Measurements from ENCODE around the gene INPP4B. TPM values are rescaled to one million over a fixed set of nuclear protein-coding genes. Genes with fewer than 3 reads are reported as not detected.
A peak's percentile ranks its signal among the peaks of the same experiment; 100 is the strongest.

The INPP4B gene
- polyA plus RNA-seq, 12 donors, result 17.7 to 45.1 (median 36.1) TPM; not detected in 1

DNA sequence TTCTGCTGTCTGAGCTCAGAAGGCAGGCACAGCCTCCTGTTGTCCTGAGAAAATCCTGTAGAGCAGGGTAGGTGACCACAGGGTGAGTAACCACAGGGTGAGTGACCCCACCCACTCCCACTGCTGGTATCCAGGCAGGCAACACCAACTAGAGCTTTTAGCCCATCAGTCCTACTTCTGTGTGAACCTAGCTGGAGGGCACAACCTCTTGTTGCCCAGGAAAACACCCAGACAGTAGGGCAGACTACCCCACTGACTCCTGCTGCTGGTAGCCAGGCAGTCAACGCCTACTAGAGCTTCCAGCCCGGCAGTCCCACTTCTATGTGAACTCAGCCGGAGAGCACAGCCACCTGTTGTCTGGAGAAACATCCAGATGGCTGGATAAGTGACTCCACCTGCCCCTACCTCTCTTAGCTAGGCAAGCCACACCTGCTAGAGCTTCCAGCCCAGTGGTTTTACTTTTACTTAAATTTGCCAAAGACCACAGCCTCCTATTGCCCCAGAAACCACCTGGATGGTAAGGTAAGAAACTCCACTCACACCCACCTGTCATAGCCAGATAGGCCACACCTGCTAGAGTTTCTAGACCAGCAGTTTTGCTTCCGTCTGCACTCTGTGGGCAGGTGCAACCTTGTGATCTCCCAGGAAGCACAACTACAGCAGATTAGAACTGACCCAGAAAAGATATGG, 371.6 kb downstream of the INPP4B start:
- no peak for DNase-seq

DNA sequence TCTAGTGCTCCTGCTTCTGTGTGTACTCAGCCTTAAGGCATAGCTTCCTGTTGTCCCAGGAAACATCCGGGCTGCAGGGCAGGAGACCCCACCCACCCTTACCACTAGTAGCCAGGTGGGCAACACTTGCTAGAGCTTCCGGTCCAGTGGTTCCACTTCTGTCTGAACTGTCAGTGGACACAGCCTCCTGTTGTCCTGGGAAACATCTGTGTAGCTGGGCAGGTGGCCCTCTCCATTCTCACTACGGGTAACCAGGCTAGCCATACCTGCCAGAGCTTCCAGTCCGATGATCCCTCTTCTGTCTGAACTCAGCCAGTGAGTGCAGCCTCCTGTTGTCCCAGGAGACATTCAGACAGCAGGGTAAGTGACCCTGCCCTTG, 372.2 kb downstream of the INPP4B start:
- DNase-seq, result no peak

DNA sequence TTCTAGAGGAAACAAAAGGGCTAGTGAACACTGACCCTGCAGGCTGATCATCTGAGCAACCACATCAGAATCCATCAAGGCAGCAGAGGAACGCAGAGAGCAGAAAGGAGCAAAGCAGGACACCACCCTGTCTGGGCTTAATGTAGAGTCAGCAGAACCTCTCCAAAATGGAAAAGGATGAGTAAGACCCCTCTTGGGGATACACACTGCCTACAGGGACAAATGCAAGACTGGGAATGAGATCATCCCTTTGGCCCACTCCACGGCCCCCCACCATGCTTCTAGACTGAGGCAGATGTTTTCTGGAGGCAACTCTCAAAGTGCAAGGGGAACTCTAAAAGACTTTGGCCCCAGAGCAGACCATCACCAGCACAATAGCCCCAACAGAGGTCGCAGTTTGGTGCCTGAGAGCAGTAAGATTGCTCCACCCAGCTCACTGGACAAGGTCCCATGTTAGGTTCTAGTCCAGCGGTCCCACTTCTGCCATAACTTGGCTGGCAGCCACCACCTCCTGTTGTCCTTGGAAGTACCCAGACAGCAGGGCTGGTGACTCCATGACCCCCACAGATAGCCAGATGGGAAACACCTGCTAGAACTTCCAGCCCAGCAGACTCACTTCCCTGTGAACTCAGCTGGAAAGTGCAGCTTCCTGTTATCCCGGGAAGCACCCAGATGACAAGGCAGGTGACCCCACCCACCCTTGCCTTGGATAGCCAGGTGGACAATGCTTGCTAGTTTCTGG, 372.7 kb downstream of the INPP4B start:
- no peak for DNase-seq

GRCh38 chr4:142467088-142467487, 379.0 kb downstream of the INPP4B start:
- no peak for DNase-seq

DNA sequence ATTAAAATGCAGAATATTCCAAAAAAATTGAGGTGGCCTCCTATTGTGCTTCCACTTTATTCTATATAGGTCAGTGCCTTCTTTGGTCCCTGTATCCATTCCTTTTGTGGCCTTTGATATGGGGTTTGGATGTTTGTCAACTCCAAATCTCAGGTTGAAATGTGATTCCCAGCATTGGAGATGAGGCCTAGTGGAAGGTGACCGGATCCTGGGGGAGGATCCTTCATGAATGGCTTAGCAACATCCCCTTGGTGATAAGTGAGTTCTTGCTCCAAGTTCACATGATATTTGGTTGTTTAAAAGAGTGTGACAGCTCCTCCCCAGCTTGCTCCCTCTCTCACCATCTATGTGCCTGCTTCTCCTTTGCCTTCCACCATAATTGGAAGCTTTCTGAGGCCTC, 380.6 kb downstream of the INPP4B start:
- no peak for DNase-seq

GRCh38 chr4:142463206-142463605, 382.9 kb downstream of the INPP4B start:
- no peak for DNase-seq

- no peak for DNase-seq
Observed at GRCh38 chr4:142452161-142452855, 393.8 kb downstream of the INPP4B start.

DNA sequence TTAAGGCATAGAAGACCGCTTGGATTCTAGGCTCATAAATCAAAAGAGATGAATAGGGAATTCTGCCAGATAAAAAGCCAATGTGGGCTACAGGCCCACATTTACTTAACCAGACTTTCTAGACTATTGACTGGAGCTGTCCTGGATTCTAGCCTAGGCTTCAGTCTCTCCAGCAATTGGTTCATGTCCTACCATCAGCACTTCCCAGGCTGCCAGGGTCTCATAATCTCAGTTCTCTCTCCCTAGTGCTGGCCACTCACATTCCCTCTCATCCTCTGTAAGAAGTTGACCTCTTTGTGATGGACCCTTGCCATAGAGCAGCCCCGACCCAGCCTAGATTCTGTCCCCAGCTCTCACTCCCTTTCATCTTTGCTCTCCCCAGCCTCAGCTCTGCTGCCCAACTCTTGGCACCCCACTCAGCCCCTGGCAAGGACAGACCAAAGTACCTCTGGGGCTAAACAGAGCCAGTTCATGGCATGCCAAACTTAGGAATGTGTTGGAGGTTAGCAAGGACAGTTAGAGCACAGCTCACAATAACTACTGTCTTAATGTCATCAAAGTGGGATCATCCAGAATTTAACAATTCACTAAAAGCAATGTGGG, 396.2 kb downstream of the INPP4B start:
- DNase-seq, result no peak

GRCh38 chr4:142447009-142447408, 399.1 kb downstream of the INPP4B start:
- DNase-seq, result no peak

GRCh38 chr4:142443469-142443868, 402.6 kb downstream of the INPP4B start:
- DNase-seq, result no peak

GRCh38 chr4:142440093-142440492, 406.0 kb downstream of the INPP4B start:
- no peak for DNase-seq

GRCh38 chr4:142435599-142436235, 410.4 kb downstream of the INPP4B start:
- DNase-seq, result peak; percentile 13

- DNase-seq, result no peak
Observed at GRCh38 chr4:142434519-142435224, 411.4 kb downstream of the INPP4B start.

DNA sequence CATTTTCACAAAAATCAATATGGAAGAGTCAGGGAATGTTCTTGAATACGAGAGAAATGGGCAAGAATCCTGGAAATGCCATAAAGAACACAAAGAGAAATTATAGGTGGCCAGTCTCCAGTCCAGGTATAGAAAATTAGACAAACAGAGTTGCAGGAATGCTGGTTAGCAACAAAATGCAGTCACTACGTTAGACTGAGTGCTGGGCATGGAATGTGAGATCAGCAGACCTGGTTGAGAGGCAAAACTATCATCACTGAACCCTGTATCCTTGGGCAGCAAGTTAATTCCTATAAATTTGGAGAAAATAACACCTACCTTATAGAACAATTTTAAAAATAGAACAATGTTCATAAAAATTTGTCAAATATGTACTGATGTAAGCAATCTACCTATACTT, 417.4 kb downstream of the INPP4B start:
- DNase-seq, result no peak

DNA sequence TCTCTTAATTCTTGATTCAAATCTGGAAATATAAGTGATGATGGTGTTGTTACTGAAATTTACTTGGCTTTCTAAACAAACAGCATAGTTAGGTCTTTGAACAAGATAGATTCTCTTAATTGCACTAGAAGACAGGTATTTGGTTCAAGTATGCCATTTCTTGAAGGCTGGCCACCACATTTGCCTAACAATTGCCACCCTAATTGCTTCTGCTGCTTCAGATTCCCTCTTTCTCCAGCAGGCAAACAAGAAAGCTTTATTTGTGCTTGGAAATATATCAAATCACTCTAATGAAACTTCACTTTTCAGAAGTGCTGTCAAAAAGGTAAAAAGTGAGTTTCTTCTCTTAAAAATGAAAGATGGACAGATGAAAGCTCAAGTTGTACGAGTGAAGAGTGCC, 418.6 kb downstream of the INPP4B start:
- no peak for DNase-seq

GRCh38 chr4:142423861-142424260, 422.2 kb downstream of the INPP4B start:
- no peak for DNase-seq

DNA sequence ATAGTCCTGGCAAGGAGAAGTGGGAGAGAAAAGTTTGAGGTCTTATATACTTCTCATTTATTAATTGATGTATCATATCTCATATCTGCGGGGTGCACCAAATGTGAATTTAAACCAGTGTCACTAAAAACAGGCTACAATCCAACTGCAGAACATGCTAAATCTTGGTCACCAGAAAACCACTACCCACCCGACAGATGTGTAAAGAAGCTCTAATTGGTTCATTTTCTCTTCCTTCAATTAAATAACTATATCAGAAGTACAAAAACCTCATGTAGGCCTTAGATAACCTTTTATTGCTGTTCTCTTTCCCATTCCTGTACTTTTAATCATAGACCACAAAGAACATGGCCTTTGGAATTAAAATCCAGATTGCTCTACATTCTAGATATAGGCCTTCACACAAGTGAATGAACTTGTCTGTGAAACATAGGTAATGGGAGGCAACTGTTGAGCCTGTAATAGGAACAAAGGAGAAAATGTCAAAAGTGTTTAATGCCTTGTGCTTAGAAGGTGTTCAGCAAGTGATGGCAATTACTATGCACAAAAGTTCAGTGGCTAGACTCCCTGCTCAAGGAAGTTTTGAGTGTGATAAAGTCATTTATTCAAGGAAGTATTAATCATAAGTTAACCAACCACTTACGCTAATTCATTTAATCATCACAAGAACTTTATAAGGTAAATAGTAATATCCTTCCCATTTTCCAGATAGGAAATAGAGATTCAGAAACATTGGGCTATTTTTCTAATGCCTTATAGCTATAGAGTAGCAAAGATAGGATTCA, 425.6 kb downstream of the INPP4B start:
- DNase-seq, result no peak

DNA sequence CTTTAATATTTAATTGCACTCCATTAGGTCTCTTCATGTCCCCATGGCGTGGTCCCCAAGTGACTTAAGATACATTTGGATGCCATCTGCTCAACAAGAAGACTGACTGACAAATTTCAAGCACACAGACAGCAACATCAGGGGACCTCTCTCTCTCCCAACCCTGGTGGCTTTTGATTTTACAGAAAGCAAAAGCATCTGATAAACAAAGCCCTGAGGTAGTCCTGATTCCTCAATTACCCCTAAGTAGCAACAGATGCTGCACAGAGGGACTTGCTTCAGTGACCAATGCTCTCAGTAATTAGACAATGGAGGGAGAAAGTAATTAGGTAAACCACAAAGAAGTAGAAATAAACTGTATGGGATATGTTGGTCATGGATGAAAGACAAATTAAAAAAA, 426.4 kb downstream of the INPP4B start:
- no peak for DNase-seq

- DNase-seq, result no peak
Observed at GRCh38 chr4:142418697-142419096, 427.4 kb downstream of the INPP4B start.

DNA sequence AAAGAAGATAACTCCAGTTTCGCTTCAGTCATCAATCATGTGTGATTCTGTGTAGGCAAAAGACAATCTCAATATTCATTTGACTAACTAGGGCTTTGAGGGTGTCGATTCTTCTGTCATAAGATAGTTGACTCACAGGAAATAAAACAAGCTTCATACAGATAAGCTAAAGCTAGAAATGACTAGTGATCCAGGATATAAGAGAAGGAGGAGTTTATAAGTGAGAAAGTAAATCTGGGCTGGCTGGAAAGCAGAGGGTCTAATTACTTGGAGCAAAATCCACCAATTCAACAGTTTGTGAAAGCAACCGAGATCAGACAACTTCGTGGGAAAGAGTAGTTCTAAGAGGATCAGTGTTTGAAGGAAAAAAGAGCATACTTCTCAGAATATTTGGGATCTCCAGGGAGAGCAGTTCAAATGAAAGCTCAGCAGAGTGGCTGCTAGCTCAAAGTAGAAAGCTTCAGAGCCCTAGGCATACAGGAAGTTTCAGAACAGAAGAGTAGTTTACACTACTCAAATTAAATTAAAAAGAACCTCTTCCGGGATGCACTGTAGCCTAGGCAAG, 429.3 kb downstream of the INPP4B start:
- no peak for DNase-seq

All from muscle of arm (tissue), 12 donors.